NCI-H1930 (cell line): Measurements from ENCODE around the gene POLR2J.
A peak's percentile ranks its signal among the peaks of the same experiment; 100 is the strongest.
"Not testable (repeated sequence)": the region's sequence is repeated elsewhere in the genome, so short reads cannot be mapped to it uniquely, and the experiment has no call there.

ENCODE experiments used
- DNase-seq, 2 experiments: peaks; one replicate each; lab custom pipeline; 2025; lab: John Stamatoyannopoulos, UW

POLR2J gene

DNA sequence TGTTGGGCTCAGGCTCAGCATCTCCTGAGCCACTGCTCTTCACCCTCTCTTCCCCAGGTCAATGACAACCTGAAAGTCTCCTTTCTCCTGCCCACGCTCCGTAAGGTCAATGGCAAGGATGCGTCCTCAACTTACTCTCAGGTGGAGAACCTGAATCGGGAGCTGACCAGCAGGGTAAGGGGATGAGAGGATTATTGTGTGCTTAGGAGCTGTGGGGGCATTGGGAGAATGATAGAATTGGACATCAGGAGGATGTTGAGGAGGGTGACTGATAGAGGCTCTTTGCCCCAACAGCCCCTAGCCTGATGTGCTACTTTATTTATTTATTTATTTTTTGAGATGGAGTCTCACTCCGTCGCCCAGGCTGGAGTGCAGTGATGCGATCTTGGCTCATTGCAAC is 12.6 kb downstream of the POLR2J start:
- DNase-seq = no peak

DNA sequence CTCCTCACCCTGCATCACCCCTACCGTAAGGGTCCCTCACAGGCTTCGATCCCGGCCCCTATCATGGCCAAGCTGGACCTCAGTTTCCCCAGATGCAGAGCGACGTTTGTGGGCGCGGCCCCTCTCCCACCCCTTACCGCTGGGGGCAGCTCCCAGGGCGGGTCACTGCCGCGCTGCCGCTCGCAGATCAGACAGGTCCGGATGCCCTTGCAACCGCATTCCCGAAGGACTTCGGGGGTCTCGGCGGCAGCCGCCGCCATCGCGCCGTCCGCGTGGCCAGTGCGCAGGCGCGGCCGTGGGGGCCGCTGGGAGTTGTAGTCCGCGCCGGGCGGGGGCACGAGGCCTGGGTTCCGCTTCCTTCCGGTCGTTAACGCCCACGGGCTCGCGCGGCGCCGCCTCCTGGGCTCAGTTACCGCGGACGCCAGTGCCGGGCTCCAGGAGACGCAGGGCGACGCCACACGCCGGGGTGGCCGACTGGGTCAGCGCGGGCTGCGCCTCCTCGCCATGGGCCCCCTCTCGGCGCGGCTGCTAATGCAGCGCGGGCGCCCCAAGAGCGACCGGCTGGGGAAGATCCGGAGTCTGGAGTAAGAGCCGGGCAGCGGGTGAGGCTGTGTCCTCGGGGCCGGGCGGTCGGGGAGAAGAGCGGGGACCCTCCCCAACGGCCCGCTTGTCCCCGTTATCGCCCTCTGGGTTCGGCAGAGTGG is 14.0 kb downstream of the POLR2J start, which contains the start of the genes ALKBH4 and LRWD1:
Gene ALKBH4 (minus strand): TSS at position 287 of the 704 bp plus-strand sequence. CDS start 27 bp downstream, at position 260.
Gene LRWD1 (plus strand): TSS at position 408 of the 704 bp plus-strand sequence. CDS start 97 bp downstream, at position 505.
- peak; percentile 94 to 97 for DNase-seq

DNA sequence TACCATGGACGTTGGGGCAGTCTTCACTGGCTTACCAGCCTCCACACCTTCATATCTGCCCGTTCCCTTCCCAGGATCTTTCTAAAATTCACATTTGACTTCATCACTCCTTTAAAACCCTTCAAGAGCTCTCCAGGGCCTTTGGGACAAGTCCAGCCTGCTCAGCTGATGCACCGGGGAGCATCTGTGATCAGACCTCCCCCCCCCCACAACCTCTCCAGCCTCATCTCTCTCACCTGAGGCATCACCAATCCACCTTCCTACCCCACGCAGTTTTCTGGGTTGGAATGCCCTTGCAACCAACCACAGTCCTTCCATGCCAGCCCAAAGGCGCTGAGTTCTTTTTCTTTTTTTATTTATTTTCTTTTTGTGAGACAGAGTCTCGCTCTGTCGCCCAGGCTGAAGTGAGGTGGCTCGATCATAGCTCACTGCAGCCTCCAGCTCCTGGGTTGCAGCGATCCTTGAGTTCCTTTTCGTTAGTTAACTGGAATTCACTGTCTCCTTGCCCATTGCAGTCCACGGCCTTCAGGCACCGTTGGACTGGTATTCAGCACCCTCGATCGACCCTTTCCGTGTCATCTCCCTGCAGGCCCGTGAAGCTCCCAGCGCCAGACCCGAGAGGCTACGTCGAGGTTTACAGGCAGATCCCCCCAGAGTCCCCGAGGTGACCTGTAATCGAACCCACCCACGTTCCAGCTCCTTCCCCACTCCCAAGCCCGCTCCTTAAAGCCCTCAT is 14.7 kb downstream of the POLR2J start:
- DNase-seq = no peak

DNA sequence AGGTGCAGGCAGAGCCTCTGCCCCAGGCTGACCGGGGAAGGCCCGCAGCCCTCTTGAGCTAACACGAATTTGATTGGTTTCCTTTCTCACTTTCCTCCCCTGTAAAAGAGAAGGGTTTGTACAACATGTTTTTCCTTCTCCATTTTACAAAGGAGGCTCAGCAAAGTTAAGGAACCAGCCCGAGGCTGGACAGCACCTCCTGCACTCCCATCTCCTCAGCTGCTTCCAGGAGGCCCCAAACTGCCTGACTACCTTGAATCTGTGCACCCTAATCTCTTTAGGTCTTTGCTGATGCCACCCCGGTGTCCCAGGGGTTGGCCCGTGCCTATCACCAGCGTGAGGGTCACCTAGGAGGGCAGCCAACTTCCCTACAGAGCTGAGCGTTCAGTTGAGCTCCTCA is 18.3 kb downstream of the POLR2J start:
- DNase-seq = no peak

DNA sequence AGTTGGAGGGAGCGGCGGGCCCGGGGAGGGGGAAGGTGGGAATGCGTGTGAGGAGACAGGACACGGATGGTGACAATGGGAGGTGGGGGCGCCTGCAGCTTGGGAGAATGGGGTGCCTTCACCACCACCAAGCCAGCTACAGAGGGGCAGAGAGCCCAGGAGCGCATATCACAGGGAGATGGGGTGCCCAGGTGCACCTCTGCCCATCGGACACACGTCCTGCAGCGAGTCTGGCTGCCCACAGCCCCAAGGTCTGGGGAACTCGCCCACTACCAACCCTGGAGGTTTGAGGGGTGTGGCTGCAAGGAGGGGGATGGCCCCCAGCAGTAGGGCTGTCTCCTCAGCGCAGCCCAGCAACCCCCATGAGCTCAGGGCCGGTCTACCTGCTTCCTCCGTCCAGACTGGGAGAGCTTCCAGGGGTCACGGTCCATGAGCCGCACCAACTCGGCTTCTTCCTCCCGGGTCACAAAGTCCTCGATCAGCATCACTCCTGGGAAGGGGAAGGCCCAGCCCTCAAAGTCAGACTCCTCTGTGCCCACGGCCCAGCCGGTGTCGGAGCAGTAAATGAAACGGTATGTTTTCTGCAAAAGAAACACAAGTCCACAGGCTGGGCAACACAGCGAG is 19.4 kb downstream of the POLR2J start:
- no peak for DNase-seq

DNA sequence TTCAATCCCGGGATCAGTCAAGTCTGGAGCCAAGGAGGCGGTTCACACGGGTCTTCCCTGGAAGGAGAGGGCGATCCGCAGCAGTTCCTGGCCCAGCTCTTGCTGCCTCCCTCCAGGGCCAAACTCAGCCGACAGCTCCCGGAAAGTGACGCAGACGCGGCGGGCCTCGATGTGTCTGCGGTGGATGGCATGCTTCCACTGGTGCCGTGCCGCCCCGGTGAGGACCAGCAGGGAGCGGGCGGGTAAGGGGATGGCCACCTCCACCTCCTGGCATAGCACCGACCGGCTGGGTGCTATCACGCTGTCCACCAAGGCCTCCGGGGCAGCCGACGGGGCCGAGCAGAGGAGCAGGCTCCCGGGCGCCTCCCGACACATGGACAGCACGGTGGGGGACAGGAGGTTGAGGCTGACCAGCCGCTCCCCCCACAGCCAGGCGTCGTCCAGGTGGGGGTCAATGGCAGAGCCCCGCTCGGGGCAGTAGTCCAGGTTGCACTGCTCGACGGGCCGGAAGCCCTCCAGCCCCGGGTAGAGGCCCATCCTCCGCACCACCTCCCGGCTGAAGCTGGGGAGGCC is 21.3 kb downstream of the POLR2J start:
- no peak for DNase-seq

DNA sequence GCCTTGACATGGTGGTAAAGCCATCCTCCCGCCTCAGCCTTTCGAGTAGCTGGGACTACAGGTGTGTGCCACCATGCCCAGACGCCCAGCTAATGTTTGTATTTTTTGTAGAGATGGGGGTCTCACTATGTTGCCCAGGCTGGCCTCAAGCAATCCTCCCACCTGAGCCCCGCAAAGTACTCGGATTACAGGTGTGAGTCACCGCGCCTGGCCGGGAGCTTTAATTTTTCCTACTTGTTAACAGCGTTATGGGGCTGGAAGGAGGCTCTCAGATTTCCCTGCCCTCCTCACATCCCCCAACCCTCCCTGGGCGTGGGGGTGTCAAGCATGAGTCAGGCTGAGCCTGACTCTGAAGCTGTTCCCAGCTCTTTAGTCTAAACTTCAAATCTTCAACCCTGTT is 22.4 kb downstream of the POLR2J start:
- no peak for DNase-seq

DNA sequence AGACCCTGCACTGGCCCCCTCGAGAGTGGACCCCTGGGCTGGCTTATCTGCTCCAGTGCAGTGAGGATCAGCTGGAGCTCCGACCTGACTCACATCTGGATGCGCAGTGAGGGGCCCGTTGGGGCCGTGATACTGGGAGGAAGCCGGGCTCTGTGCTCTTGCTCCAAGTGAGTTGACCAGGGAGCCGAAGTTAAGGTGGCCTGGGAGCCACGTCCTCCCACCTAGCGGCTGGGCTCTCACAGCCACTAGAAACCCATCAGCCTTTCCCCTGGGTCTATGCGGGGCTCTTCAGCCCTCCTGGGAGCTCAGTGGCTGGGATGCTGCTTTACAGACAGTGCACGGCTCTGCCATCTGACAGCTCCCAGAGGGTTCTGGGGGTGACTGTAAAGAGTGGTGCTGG is 23.1 kb downstream of the POLR2J start:
- DNase-seq = no peak

DNA sequence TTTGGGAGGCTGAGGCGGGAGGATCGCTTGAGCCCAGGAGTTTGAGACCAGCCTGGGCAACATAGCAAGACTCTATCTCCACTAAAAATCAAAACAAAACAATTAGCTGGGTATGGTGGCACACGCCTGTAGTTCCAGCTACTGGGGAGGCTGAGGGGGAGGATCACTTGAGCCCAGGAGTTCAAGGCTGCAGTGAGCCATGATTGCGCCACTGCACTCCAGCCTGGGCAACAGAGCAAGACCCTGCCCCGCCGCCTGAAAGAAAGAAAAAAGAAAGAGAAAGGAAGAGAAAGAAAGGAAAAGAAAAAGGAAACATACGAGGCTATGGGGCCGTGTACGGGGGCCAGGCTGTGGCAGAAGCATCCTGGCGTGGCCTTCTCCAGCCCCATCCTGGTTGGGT is 23.8 kb downstream of the POLR2J start:
- not testable (repeated sequence) for DNase-seq

DNA sequence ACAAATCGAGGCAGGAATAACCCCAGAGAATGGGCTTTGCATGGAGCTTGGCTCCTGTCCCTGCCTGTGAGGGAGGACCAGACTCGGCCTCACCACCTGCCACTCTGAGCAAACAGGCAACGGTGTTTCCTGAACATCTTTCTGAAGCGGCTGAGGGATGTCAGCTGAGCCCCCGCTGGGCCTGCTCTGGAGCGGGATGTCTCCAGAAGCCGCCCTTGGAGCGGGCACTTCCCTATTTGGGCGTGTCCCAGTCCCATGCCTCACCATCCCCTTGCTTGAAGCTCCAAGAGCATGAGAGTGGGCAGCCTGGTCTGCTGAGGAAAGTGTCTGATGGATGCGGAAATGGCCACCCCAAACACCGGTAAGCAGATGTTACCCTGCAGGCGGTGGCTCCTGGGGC is 24.3 kb downstream of the POLR2J start:
- no peak for DNase-seq

DNA sequence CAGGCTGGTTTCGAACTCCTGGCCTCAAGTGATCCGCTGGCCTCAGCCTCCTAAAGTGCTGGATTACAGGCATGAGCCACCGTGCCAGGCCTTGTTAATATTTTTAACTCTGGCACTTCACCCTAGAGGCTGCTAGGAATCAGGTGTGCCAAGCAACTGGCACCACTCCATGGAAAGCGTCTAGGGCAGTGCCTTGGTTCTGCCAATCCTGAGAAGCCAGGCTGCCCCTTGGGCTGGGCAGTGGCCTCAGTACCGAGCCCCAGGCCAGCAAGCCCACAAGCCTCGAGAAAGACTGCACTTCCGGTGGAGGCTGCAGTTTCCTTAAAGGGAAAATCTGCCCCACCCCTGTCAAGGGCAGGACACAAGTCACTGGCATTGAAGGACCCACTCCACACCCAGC is 25.4 kb downstream of the POLR2J start:
- DNase-seq = no peak

DNA sequence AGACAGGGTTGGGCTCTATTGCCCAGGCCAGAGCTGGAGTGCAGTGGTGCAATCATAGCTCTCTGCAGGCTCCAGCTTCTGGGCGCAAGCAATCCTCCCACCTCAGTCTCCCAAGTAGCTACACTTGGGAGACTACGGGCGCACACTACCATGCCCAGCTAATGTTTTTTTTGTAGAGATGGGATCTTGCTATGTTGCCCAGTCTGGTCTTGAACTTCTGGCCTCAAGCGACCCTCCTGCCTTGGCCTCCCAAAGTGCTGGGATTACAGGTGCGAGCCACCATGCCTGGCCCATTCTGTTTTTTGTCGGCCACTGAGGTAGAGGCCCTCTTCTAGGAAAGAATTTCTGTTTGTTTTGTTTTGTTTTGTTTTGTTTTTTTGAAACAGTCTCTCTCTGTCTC is 26.3 kb downstream of the POLR2J start:
- no peak for DNase-seq

DNA sequence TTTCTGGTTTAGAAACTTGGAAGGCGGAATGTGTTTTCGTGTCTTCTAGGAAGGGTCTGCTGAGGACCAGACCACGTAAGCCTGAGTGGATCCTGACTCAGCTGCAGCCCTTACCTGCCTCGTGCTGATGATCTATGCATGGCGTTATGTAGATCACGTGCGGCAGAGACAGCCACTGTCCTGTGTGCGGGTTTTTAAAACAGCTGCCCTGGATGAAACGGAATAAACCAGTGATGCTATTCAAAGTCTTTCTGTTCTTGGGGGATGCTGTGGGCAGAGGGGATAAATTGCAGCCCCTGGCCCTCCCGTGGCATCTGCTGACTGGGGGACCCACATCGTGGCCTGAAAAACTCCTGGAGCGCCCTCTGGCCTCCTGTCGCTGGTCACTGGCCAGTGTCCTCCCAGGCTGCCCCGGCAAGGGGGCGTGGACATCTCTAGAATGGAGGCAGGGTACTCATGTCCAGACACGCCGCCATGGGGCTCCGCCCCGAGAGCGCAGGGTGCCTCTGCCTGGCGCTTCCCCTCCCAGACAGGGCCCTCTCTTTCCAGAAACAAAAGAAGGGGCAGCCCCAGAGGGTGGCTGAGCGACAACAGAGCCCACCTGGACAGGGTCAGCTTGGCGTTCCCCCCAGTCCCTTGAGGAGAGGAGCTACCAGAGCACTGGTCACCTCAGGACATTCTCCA is 27.2 kb downstream of the POLR2J start:
- DNase-seq = no peak

DNA sequence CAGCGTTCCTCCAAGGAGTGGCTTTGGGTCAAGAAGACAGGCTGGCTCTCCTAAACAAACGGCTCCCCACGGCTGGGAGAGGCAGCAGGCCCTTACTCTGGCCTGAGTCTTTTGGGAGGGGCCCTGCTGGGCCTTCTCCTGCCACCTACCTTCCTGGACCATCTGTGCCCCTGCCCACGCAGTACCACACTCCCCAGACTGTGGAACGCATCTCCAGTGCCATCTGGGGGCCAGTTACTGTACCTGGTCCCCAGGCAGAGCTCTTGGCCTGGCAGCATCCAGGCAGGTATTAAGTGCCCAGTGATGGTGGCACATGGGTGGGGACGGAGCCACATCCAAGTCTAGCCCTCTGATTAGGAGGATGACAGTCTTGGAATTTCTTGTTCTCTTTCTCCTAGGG is 28.5 kb downstream of the POLR2J start:
- DNase-seq = no peak

DNA sequence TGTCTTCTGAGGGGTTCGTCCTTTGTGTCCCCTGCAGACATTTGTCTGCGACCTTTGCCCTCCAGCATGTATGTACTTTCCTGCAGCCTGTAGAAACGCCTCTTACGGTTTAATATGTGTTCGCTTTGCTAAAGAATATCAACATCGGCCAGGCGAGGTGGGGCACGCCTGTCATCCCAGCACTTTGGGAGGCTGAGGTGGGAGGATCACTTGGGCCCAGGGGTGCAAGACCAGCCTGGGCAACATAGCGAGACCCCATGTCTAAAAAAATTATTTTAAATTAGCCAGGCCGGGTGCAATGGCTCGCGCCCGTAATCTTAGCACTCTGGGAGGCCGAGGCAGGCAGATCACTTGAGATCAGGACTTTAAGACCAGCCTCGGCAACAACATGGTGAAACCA is 29.6 kb downstream of the POLR2J start:
- DNase-seq = no peak

DNA sequence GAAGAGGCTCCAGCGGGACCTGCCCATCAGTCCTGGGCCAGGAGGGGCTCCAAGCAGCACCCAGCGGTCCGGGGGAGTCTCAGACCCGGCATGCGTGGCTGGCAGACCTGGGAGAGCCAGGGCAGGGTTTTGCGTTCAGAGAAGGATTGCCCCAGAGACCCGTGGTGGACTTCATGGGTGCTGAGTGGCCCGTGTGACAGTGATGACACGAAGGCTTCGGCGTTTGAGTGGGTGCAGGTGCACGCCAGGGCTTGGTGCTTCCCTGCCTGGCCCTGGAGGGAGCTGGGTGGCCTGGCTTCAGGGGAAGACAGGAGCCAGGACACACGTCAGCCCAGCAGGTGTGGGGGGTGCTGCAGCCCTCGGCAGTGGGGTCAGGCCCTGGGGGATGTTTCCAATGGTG is 31.4 kb downstream of the POLR2J start:
- no peak for DNase-seq

DNA sequence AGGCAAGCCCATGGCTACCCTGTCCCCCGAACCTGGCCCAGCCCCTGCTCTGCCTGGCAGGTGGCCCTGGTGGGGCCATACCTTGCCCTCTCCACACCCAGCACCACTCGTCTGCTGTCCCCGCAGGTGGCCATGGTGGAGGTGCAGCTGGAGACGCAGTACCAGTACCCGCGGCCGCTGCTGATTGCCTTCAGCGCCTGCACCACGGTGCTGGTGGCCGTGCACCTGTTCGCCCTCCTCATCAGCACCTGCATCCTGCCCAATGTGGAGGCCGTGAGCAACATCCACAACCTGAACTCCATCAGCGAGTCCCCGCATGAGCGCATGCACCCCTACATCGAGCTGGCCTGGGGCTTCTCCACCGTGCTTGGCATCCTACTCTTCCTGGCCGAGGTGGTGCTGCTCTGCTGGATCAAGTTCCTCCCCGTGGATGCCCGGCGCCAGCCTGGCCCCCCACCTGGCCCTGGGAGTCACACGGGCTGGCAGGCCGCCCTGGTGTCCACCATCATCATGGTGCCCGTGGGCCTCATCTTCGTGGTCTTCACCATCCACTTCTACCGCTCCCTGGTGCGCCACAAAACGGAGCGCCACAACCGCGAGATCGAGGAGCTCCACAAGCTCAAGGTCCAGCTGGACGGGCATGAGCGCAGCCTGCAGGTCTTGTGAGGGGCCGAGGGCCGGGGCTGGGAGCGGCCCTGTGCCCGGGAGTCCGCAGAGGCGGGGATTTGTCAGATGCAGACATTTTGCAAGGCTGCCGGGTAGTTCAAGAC is 32.1 kb downstream of the POLR2J start:
- no peak for DNase-seq

DNA sequence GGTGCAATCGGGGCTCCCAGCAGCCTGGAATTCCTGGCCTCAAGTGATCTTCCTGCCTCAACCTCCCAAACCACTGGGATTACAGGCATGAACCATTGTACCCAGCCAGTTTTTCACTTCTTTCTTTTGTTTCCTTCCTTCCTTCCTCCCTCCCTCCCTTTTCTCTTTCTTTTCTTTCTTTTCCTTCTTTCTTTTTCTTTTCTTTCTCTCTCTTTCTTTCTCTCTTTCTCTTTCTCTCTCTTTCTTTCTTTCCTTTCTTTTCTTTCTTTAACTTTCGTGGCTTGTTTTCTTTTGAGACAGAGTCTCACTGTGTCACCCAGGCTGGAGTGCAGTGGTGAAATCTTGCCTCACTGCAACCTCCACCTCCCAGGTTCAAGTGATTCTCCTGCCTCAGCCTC is 33.0 kb downstream of the POLR2J start:
- DNase-seq = no peak

DNA sequence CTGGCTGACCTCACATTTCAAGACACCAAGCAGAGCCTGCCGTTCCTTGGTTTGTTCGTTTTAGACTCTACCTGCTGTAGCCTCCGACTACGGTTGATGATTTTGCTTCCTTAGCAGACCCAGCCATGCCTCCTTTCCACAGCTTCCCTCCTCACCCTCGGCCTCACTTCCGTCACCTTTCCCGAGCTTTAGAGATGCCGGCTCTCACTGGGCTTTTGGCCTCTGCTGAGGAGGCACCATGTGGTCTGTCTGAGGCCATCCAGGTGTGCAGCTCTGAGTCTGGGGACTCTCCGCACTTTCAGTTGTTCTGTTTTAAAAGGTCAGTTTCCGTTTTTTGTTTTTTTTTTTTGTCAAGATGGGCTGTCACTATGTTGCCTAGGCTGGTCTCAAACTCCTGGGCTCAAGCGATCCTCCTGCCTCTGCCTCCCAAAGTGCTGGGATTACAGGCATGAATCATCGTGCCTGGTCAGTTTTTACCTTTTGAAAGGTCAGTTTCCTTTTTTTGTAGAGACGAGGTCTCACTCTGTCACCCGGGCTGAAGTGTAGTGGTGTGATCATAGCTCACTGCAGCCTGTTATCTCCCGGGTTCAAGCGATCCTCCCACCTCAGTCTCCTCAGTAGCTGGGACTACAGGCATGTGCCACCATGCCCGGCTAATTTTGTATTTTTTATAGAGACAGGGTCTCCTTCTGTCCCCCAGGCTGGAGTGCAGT is 33.6 kb downstream of the POLR2J start:
- no peak for DNase-seq

DNA sequence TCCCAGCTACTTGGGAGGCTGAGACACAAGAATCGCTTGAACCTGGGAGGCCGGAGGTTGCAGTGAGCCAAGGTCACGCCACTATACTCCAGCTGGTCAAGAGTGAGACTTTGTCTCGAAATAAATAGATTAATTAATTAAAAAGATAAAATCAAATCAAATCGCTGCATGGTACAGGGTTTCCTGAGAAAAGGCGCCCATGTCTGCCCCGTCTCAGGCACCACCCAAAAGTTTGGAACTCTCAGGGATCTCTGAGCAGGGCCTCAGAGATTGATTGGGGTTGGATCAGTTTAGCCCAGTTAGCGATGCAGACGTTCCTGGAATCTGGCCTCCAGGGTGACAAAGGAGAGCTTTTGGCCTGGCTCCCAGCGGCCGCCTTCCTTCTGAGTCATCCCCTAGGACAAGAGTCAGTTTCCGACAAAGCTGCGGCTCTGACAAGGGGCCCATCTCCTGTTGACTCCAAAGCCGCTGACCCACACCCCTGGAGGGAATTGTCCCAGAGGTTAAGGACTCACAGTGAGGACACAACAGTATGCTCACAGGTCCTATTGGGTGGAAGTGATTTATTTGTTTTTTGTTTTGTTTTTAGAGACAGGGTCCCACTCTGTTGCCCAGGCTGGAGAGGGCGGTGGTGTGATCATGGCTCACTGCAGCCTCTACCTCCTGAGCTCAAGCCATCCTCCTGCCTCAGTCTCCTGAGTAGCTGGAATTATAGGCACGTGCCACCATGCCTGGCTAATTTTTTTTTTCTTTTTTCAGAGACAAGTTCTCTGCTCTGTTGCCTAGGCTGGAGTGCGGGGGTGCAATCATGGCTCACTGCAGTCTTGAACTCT is 38.5 kb downstream of the POLR2J start:
- DNase-seq = no peak
